Activated naive CD4-positive, alpha-beta T cell treated with anti-CD3 and anti-CD28 coated beads, Interleukin-2, amount 50 U/mL, for 16 hours (primary cell): ENCODE results near the gene TMEM131L.
"Not testable (repeated sequence)": the region's sequence is repeated elsewhere in the genome, so short reads cannot be mapped to it uniquely, and the experiment has no call there.

Experiments used
- DNase-seq: peaks from one replicate; pipeline ENCODE4 v3.0.0-alpha.2; 2020

The TMEM131L gene

GRCh38 chr4:153448003-153448731, 18.0 kb upstream of the TMEM131L start:
- DNase-seq: no peak

GRCh38 chr4:153449338-153449737, 16.8 kb upstream of the TMEM131L start:
- no peak for DNase-seq

DNA sequence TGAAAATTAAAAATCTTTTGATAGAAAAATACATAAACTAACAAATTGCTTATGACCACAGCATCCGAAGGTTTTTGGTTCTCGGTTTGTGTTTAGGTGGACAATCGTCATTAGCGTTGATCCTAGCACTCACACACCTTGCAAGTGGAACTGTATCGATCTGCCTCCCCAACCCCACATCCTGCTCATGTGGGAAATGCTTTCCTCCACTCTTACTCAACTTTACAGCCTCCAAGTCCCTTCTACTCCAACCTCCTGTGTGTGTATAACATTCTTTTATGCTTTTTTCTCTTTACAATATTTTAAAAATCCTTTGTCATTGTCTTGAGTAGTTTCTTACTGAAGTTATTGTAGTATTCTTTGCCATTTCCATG, 15.6 kb upstream of the TMEM131L start:
- DNase-seq: no peak

DNA sequence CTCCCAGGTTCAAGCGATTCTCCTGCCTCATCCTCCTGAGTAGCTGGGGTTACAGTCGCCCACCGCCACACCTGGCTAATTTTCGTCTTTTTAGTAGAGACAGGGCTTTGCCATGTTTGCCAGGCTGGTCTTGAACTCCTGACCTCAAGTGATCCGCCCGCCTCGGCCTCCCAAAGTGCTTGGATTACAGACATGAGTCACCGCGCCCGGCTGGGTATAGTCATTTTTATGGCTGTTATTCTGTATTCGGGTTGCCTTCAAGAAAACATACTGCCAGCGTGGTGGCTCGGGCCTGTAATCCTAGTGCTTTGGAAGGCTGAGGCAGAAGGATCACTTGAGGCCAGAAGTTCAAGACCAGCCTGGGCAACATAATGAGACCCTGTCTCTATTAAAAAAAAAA, 15.0 kb upstream of the TMEM131L start:
- not testable (repeated sequence) for DNase-seq

- no peak for DNase-seq
These were observed 14.1 kb upstream of the TMEM131L start for GRCh38 chr4:153451911-153452657.

DNA sequence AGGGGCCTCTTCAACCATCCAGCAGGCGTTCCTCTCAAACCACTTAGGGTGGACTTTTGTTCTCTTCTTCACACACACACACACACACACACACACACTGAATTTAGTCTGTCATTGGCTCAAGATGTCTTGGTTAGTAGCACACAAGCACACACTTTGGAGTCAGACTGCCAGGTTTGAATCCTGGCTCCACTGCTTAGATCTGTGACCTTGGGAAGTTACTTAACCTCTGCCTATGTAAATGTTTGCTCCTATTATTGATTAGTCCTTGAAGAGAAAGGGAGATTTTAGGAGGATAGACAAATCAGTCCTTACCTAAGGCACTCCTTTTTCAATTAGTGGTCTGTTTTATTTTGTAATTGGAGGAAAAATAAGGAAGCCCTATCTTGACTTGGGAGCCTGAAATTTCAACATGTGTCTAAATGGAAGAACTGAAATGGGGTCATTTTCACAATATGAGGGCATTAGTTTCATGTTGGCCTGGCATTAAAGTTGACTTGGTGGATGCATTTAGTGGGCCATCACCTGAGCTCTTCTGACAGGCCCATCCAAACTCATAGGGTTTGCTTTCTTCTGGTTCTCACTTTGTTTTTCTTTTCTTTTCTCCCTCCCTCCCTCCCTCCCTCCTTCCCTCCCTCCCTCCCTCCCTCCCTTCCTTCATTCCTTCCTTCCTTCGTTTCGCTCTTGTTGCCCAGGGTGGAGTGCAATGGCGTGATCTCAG, 13.3 kb upstream of the TMEM131L start:
- DNase-seq: no peak

GRCh38 chr4:153453402-153453801, 12.8 kb upstream of the TMEM131L start:
- DNase-seq: no peak

DNA sequence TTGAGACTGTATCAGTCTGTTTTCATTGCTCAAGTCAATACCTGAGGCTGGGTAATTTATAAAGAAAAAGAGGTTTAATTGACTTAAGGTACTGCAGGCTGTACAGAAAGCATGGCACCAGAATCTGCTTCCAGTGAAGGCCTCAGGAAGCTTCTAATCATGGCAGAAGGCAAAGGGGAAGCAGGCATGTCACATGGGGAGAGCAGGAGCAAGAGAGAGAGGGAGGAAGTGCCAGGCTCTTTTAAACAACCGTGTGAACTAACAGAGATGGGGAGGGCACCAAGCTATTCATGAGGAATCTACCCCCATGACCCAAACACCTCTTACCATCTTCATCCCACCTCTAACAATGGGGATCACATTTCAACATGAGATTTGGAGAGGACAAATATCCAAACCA, 7.2 kb upstream of the TMEM131L start:
- no peak for DNase-seq

- not testable (repeated sequence) for DNase-seq
These were observed 4.6 kb upstream of the TMEM131L start for GRCh38 chr4:153461549-153461948.

DNA sequence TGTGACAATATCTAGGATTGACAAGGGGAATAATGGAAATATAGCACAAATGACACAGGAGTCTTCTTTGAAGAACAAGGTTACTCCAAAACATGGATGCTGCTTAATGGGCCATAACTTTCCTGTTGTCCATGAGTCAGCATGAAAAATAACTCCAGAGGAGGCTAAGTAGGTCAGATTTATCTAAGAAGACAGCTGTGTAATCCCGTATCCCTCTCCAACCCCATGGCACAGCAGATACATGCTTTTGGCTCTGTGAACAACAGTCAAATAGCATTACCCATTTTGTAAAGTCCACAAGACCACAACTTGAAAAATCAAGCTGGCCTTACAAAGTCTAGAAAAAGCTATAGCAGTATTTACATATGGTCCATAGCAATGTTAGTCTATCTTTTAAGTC, 2.1 kb upstream of the TMEM131L start:
- no peak for DNase-seq

DNA sequence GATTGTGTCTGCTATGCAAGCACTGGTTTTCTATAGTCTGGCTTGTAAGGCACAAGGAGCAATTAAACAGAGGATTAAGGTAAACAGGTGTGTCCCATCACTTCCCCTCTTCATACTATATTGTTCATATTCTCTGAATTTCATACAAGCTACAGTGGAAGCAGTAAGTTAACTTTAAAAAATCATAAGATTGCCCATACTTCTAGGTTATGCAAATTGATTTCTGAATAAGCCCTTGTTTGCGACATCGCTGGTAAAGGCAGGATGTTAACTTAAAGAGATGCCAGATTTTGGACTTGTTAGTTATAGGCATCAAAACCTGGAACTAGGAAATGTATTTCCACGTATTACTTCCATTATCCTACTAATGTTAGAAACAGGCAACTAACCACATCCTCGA, 1.0 kb upstream of the TMEM131L start:
- DNase-seq: no peak

- DNase-seq: no peak
These were observed 512 bp upstream of the TMEM131L start for GRCh38 chr4:153465615-153466080.

- DNase-seq: peak; percentile 62
These were observed 1.1 kb downstream of the TMEM131L start for GRCh38 chr4:153466949-153467896.

DNA sequence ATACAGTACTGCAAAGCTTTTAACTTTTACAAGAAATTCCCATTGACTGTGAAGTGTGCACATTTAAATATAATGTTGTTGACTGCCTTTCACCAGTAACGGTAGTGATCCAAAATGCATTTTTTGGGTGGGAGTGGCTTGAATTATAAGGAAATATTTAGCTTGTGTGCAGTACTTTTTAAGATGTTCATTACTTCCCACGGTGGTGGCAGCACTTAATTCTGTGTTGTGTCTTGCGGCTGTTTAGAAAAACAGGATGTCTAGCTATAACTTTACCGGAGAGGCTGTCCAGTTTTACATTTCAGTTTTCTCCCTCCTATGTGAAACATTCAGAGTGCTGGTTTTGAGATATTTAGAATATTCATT, 1.7 kb downstream of the TMEM131L start:
- DNase-seq: no peak

DNA sequence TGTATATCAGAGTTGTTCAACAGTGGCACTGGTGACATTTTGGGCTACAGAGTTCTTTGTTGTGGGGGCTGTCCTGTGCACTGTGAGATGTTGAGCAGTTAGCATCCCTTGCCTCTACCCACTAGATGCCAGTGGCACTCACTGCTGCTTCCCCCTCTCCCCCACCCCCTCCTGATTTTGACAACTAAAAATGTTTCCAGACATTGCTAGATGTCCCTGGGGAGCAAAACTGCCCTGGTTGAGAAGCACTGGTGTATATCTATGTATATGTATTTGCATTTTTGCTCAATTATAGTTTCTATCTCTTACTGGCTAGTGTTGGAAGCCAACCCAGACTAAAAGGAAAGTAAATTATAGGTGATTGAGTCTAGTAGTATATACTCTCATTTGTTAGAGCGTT, 2.4 kb downstream of the TMEM131L start:
- no peak for DNase-seq

DNA sequence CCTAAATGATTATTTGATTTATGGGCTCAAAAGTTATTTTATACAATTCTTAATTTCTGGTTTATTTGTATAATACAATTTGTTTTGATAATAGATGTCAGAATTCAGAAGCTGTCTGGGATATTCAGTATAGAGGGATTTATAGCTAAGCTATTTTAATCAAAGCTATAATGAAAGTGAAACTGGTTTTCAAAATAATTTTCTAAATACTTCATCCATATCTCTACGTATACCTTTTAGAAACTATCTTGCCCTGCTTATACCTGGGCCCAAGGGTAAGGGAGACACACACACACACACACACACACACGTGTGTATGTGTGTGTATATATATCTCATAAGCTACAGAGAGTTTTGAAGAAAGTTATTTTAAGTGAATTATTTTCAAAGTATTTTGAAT, 2.9 kb downstream of the TMEM131L start:
- no peak for DNase-seq

- not testable (repeated sequence) for DNase-seq
These were observed 5.0 kb downstream of the TMEM131L start for GRCh38 chr4:153471071-153471697.

- peak; percentile 58 for DNase-seq
These were observed 5.5 kb downstream of the TMEM131L start for GRCh38 chr4:153471698-153472093.

DNA sequence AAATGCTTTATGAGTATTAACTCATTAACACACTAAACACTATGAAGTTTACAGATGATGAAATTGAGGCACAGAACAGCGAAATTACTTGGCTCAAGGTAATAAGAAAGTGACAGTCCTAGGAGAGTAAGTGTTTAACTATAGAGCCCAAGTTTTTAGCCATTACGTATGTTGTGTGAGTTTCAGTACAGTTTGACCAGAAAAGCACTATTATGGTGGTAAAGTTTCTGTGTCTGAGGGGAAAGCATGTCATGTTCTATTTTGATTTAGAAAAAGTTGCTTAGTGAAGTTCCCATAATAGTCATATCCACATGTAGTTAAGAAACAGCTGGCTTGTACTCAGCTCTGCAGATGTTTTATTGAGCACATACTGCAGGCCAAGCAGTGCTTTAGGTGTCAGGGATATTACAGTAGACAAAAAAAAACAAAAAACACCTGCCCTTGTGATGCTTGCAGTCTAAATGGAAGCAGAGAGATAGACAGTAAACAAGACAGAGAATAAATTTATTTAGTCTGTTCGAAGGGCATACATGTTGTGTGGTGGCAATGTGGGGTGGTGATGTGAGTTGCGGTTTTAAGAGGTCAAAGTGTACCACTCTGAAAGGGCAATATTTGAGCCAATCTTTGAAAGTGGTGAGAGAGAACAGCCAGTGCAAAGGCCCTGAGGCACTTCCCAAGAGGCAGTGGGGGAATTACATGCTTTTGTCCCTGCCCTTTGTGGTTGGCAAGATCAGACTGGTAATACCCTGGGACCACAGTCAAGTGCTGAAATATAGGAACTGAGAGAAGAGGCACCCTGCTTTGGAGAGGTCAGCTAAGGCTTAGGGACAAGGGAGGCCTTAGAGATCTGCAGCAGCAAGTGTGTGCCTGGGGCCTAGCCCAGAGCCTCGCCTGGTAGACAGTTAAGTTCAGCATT, 6.2 kb downstream of the TMEM131L start:
- DNase-seq: no peak

- no peak for DNase-seq
These were observed 8.1 kb downstream of the TMEM131L start for GRCh38 chr4:153474251-153474650.
